ENCODE data around the gene SPC24.
"Not testable (repeated sequence)": the region's sequence is repeated elsewhere in the genome, so short reads cannot be mapped to it uniquely, and the experiment has no call there.

The SPC24 gene

DNA sequence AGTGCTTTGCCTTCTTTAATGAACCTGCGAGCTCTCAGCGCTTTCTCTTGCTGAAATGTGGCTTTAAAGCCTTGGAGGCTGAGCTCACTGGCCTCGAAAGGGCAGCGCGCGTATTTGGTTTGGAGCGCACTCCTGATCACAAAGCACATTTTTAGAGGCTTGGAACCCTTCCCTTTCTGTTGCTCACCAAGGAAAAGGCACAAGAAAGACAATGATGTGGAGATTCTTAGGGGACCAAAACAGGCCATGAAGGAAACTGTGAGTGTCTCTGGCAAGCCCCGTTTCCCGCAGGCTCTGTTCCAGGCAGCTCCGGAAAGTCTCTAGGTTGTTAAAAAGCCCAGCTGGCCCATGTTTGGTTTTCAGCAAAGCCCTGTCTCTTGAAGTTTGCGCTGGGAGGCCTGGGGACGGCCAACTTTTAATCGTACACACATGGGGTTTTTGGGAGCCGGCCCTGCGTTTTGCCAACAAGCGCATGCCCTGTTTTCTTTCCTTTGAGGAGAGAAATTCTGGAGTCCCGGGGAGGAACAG, 9.4 kb upstream of the SPC24 start:
- H3K4me3 ChIP-seq (ENCODE audit: low read length): no peak overlapping the region
- TF ChIP-seq, protein P1, sequence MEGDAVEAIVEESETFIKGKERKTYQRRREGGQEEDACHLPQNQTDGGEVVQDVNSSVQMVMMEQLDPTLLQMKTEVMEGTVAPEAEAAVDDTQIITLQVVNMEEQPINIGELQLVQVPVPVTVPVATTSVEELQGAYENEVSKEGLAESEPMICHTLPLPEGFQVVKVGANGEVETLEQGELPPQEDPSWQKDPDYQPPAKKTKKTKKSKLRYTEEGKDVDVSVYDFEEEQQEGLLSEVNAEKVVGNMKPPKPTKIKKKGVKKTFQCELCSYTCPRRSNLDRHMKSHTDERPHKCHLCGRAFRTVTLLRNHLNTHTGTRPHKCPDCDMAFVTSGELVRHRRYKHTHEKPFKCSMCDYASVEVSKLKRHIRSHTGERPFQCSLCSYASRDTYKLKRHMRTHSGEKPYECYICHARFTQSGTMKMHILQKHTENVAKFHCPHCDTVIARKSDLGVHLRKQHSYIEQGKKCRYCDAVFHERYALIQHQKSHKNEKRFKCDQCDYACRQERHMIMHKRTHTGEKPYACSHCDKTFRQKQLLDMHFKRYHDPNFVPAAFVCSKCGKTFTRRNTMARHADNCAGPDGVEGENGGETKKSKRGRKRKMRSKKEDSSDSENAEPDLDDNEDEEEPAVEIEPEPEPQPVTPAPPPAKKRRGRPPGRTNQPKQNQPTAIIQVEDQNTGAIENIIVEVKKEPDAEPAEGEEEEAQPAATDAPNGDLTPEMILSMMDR (conservative IDR thresholded peaks at IDR 0.05; ENCODE audit: low read depth, low read length): no peak
- no peak for DNase-seq (ENCODE audit: low read depth)

DNA sequence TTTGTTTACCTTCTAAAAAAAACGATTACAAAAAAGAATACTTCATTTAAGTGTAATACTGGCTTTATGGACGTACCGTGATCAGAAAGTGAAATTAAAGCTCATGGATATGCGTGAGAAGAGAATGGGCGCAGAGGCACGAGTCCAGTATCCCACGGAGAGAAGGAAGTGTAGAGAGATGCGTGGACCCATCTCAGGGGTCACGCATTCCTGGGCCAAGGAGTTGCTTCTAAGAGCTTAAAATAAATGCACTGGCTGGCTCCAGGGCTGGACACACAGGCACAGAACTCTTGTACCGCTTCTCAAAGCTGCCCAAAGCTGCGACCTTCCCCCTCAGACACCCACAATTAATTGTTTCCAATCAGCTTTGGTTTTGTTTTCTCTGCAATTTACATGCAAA, 8.7 kb upstream of the SPC24 start:
- H3K4me3 ChIP-seq (ENCODE audit: low read length): no peak overlapping the region
- TF ChIP-seq, protein P1 (conservative IDR thresholded peaks at IDR 0.05; ENCODE audit: low read depth, low read length): no peak
- no peak for DNase-seq (ENCODE audit: low read depth)

DNA sequence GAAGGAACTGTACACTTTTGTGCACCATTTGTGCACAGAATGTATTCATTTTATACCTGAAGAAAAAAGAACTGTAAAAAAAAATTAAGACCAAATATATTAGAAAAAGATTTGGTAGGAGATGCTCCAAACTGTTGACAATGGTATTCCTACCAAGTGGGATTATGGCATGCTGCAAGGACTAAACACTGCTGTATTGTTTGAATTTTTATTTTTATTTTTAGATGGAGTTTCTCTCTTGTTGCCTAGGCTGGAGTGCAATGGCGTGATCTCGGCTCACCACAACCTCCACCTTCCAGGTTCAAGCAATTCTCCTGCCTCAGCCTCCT, 4.8 kb upstream of the SPC24 start:
- not testable (repeated sequence) for DNase-seq (ENCODE audit: low read depth); H3K4me3 ChIP-seq (ENCODE audit: low read length)

DNA sequence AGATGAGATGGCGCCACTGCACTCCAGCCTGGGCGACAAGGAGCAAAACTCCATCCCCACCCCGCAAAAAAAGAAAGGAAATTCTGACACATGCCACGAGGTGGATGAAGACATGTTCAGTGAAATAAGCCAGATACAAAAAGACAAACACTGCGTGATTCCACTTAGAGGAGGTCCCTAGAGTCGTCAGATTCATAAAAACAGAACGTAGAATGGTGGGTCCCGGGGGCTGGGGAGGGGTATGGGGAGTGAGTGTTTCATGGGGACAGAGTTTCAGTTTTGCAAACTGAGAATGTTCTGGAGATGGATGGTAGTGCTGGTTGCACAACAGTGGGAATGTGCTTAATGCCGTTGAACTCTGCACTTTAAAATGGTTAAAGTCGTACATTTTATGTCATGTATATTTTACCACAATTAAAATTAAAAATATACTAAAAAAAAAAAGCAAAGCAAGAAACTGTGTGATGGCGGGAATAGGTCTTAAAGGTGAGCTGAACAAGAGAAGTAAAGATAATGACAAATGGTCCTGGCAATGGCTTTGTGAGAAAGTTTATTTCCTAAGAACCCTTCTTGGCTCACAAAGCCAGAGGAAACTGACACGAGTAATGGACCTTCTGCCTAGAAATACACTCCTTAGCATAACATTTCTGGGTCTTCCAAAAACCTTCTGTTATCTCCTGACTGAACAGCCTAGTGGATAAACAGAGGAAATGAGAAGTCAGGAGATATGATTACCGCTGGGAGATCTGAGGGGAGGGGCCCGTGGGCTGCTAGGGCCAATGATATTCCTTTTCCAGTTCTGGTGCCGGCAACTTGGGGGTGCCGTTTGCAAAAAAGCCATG, 4.2 kb upstream of the SPC24 start:
- no peak overlapping the region for H3K4me3 ChIP-seq (ENCODE audit: low read length)
- TF ChIP-seq, protein P1 (conservative IDR thresholded peaks at IDR 0.05; ENCODE audit: low read depth, low read length): no peak
- no peak for DNase-seq (ENCODE audit: low read depth)

DNA sequence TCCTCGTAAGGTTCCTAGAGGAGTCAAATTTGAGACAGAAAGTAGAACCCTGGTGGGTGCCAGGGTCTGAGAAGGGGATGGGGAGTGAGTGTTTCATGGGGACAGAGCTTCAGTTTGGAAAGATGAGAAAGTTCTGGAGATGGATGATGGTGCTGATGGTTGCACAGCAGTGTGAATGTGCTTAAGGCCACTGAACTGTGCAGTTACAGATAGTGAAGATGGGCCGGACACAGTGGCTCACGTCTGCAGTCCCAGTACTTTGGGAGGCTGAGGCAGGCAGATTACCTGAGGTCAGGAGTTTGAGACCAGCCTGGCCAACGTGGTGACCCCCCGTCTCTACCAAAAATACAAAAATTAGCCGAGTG, 917 bp downstream of the SPC24 start:
- H3K4me3 ChIP-seq (ENCODE audit: low read length): peak overlapping the region; percentile 82
- TF ChIP-seq, protein P1 (conservative IDR thresholded peaks at IDR 0.05; ENCODE audit: low read depth, low read length): no peak
- no peak for DNase-seq (ENCODE audit: low read depth)

DNA sequence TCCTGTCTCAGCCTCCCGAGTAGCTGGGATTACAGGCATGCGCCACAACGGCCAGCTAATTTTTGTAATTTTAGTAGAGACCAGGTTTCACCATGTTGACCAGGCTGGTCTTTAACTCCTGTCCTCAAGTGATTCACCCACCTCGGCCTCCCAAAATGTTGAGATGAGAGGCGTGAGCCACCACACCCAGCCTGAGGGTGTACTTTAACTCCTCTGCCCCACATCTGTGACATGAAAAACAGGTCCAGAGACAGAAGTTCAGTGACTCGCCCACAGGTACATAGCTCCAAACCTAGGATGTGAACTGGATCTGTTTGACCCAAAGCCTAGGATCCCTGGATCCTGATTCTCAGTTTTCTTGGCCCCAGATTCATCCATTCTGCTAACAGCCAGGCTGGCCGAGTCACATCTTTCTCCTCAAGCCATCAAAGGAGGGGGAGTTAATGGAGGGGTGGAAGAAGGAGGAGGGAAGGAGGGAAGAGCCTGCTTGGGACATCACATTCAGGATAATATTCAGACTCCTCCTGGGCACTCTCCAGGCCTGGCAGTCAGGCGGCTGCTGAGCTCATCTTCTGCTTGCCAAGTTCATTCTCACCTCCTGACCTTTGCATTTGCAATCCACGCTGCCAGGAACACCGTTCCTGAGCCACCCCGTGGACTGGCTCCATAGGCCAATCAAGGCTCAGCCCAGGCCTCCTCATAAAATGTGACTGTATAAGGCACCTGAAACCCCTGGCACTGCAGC, 3.1 kb downstream of the SPC24 start:
- H3K4me3 ChIP-seq (ENCODE audit: low read length): no peak overlapping the region
- TF ChIP-seq, protein P1 (conservative IDR thresholded peaks at IDR 0.05; ENCODE audit: low read depth, low read length): no peak
- peak; percentile 82 for DNase-seq (ENCODE audit: low read depth)

DNA sequence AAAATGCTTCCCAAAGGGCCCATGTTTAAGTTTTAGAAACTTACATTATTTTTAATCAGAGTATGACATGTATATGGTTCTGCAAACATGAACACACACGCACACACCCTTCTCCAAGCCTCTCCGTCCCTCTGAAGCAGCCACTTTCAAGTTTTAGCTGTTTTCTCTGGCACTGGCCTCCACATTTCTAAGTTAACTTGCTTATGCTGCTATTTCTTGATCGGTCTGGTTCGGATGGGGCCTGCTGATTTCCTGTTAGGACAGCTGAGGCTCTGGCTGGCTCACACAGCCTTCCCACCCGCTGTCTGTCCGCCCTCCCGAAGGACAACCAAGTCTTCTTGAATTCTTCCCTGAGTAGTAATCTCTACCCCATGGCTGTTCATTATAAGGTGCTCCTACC, 4.4 kb downstream of the SPC24 start:
- DNase-seq (ENCODE audit: low read depth): no peak
- TF ChIP-seq, protein P1 (conservative IDR thresholded peaks at IDR 0.05; ENCODE audit: low read depth, low read length): no peak
- no peak overlapping the region for H3K4me3 ChIP-seq (ENCODE audit: low read length)

Data from retinal pigment epithelial cell (primary cell).